ENCODE data around the gene IRF2BPL.
A peak's percentile ranks its signal among the peaks of the same experiment; 100 is the strongest.
"Not testable (repeated sequence)": the region's sequence is repeated elsewhere in the genome, so short reads cannot be mapped to it uniquely, and the experiment has no call there.

The IRF2BPL gene

GRCh38 chr14:77026930-77027537 lies 1.5 kb downstream of the IRF2BPL start:
- peak overlapping the region; percentile 68 for H3K4me3 ChIP-seq (ENCODE audit: low read length)
- TF ChIP-seq CTCF (IDR thresholded peaks at IDR 0.05; ENCODE audit: insufficient read depth, low read depth, low read length, missing control alignments) = no peak
- DNase-seq (ENCODE audit: low read depth) = peak; percentile 56

- TF ChIP-seq CTCF (IDR thresholded peaks at IDR 0.05; ENCODE audit: insufficient read depth, low read depth, low read length, missing control alignments) = no peak
- peak overlapping the region; percentile 68 for H3K4me3 ChIP-seq (ENCODE audit: low read length)
- peak; percentile 48 for DNase-seq (ENCODE audit: low read depth)
Measured at GRCh38 chr14:77026166-77026929, 2.2 kb downstream of the IRF2BPL start.

GRCh38 chr14:77025744-77026165 lies 2.8 kb downstream of the IRF2BPL start:
- peak; percentile 35 for DNase-seq (ENCODE audit: low read depth)
- no peak for TF ChIP-seq CTCF (IDR thresholded peaks at IDR 0.05; ENCODE audit: insufficient read depth, low read depth, low read length, missing control alignments)
- H3K4me3 ChIP-seq (ENCODE audit: low read length) = peak overlapping the region; percentile 68

GRCh38 chr14:77024171-77024691 lies 4.3 kb downstream of the IRF2BPL start:
- TF ChIP-seq CTCF (IDR thresholded peaks at IDR 0.05; ENCODE audit: insufficient read depth, low read depth, low read length, missing control alignments) = no peak
- peak overlapping the region; percentile 68 for H3K4me3 ChIP-seq (ENCODE audit: low read length)
- no peak for DNase-seq (ENCODE audit: low read depth)

- H3K4me3 ChIP-seq (ENCODE audit: low read length) = peak overlapping the region; percentile 14
- peak; percentile 34 for TF ChIP-seq CTCF (IDR thresholded peaks at IDR 0.05; ENCODE audit: insufficient read depth, low read depth, low read length, missing control alignments)
- DNase-seq (ENCODE audit: low read depth) = peak; percentile 65
Measured at GRCh38 chr14:77023001-77023996, 5.2 kb downstream of the IRF2BPL start.

GRCh38 chr14:77022236-77022852 lies 6.2 kb downstream of the IRF2BPL start:
- DNase-seq (ENCODE audit: low read depth) = no peak
- H3K4me3 ChIP-seq (ENCODE audit: low read length) = no peak overlapping the region
- TF ChIP-seq CTCF (IDR thresholded peaks at IDR 0.05; ENCODE audit: insufficient read depth, low read depth, low read length, missing control alignments) = no peak

- H3K4me3 ChIP-seq (ENCODE audit: low read length); DNase-seq (ENCODE audit: low read depth): not testable (repeated sequence)
Measured at GRCh38 chr14:77021424-77021823, 7.1 kb downstream of the IRF2BPL start.

Data from epithelial cell of esophagus (primary cell).